ENCODE results near the gene MAP7.
"Not testable (repeated sequence)": the region's sequence is repeated elsewhere in the genome, so short reads cannot be mapped to it uniquely, and the experiment has no call there.

Gene MAP7

DNA sequence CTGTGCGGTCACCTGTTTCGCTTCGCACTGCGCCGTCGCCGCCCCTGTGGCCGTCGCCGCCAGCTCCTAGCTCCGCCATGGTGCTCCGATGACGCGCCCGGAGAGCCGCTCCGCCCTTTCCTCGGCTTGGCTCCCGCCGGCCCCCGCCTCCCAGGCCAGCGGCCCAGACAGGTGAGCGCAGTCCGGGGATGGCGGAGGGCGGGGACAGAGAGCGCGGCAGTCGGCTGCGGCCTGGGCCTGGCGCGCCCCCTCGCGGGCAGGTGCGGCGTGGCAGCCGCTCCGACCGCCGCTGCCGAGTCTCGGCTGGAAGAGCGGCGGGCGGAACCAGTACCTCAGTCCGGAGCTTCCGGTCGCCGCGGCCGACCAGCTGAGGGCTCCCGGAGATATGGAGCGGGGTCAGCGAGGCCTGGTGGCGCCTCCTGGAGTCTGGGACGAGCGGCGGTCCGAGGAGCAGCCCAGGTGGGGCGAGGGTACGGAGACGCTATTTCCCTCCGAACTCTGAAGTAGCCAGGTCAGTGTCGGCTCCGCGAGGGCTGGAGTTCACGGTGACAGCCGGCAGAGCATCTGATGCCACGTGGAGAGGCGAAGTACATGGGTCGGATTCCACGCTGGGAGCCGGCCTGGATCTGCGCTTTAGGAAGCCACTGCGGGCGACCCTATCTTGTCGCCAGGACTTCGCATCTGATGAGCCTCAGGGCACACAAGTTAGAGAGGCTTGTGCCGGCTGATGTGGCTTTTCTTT lies at the start of gene MAP7:
Gene MAP7, minus strand, starts transcription at position 93 of the 742 bp plus-strand sequence. Its CDS starts 14 bp downstream, at position 79.
- DNase-seq (ENCODE audit: low read depth) = no peak

DNA sequence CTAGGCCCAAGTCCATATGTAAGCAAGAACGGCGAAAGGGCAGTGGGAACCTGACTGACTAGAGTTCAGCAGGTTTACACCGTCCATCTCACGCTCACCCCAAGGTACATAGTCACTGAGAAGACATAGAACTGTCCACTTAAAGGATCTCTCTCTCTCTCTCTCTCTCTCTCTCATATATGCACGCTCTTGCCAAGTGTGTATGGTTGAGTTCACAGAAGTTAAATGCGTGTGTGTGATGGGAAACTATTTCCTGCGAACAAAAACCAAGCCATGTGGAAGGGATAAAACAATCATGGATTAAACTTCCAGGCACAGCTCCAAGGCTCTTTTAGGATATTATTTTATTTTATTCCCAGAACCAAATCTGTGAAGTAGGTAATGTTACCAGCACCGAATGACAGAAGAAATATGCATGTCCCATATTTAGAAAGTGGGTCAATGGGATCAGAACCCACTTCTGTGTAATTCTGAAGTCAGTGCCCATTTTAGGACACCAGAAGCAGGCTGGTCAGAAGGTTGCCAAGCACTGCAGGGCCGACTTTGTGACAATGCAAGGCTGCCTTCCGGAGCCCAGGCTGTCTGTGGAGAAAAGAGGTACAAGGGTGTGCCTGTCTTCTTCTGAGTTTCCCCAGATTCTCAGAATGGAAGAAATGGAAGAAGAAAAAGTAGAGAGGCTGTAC lies 49.2 kb upstream of the MAP7 start:
- peak; percentile 55 for DNase-seq (ENCODE audit: low read depth)

DNA sequence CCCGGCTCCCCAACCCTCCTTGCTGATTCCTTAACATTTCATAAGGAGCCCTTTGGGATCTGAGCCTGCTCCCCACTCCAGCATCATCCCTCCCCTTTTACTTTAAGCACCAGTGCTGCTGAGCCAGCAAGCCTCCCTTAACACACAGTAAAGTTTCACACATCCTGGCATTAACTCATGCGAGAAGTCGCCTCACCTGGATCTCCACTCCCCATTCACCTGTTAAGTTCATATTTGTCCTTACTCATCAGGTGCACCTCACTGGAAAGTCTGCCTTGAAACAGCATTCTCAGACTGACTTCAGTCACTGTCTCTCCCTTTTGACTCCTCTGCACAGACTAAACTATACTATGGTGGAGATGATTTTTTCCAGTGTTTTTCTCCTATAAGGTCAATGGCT lies 47.8 kb upstream of the MAP7 start:
- DNase-seq (ENCODE audit: low read depth) = no peak

DNA sequence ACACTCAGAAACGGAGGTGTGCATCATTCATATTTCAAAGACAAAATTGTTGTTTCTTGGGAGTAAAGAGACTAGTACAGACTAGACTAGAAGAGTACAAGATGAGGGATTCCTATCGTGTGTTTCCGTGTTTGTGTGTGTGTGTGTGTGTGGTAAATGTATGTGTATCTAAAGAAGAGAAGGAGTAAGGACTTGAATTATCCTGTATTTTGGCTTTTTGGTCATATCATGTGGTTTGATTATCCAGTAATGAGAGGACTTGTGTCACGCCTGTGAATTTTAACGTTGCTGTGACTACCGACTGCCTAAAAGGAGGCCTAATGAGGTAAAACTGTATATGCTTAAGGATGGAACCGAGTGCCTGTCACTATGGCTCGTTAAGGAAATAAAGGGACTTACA lies 44.4 kb upstream of the MAP7 start:
- DNase-seq (ENCODE audit: low read depth) = no peak

DNA sequence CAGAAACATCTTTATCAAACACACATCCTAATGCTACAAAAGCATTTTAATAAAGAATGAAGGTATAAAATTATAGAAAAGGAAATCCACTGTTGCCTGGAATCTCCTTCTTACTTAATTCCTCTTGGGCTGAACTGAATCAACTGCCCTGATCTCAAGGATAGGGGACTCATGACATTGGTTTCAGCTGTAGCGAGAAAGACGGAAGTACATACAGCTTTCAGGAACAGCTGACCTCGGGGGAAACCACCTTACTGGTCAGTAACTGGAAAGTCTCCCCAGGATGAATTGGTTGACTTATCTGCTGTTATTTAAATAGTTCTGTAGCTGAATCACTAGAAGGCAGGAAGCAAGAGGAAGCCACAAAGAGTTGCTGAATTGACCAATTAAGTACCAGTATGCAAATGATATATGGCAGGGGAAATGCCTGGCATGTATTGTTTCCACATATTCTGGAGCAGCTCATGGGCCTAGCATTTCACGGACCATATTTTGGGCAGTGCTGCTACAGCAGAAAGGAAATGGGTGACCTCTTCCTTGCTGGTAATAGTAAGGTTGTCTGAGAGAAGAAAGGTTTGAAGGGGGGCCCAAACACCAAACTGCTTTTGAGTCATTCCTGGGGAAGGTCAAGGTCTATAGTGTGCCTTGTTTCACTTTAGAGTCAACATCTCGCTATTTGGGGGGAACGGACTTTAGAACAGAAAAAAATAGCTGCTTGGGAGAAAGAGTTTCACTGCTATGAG lies 43.7 kb upstream of the MAP7 start:
- DNase-seq (ENCODE audit: low read depth) = peak; percentile 100

DNA sequence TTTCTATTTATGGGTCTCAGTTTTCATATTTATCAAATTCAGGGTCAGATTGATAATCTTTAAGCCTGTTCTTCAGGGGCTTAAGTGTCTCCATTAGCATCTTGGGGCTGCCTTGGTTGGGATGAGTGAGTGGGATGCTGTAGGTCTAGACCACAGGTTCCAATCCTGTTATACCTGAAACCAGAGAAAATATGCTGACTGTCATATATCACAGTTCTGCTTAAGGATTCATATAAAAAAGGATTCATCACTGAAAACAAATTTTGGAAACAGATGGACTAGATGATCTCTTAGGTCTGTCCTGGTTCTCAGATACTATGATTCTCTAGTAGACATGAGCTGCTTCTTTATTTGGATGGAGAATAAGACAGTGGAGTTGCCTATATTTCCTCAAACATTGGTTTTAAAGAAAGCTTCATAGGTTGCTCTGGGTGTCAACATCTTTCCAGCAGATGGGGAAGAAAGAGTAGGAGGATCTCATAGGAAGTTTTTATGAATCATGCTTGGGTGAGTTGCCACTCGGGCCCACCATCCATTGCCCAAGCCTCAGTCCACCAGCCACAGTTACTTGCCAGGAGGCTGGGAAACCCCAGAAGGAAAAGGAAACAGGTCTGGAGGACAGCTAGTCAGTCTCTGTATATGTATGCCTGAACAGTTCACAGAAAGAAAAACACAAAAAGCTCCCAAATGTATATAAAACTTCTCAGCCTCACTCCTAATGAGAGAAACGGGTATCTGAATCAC lies 42.9 kb upstream of the MAP7 start:
- DNase-seq (ENCODE audit: low read depth) = no peak

DNA sequence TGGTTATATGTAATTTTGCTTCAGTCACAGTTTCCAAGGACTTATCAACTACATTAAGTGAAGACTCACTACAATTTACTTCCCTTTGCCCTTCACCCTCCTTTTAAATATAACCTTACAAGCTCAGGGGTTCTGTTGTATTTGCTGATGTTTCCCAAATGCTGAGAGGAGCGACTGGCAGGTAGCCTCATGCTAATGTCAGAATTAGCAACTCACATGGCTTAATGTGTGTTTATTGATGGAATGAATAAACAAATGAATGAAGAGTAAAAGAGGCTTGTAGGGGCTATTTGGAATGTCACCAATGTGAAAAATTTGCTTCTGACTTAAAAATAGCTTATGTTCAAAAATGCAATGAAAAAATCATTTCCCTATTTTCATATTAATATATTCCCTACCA lies 41.4 kb upstream of the MAP7 start:
- no peak for DNase-seq (ENCODE audit: low read depth)

DNA sequence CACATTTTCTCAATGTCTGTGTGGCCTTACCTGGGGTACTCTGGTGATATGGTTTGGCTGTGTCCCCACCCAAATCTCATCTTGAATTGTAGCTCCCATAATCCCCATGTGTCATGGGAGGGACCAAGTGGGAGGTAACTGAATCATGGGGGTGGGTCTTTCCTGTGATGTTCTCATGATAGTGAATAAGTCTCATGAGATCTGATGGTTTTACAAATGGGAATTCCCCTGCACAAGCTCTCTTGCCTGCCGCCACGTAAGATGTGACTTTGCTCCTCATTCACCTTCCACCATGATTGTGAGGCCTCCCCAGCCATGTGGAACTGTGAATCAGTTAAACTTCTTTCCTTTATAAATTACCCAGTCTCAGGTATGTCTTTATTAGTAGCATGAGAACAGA lies 40.6 kb upstream of the MAP7 start:
- DNase-seq (ENCODE audit: low read depth) = not testable (repeated sequence)

DNA sequence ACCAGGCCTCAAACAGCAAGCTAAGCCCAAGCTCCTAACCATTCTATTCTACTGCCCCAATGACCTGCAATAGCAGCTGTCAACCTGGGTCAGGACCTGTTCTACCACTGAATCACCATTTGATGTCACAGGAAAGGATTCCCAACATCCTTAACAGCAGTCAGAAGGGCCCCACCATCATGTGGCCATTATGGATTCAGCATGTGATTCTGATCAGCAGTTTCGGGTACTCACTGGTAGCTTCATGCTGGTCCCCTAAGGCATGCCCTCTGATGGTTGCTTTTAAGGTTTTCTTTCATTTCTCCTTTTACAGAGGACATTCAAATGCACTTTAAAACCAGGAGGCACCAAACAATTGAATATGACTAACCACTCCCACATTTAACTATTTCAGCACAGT lies 37.3 kb upstream of the MAP7 start:
- DNase-seq (ENCODE audit: low read depth) = no peak

DNA sequence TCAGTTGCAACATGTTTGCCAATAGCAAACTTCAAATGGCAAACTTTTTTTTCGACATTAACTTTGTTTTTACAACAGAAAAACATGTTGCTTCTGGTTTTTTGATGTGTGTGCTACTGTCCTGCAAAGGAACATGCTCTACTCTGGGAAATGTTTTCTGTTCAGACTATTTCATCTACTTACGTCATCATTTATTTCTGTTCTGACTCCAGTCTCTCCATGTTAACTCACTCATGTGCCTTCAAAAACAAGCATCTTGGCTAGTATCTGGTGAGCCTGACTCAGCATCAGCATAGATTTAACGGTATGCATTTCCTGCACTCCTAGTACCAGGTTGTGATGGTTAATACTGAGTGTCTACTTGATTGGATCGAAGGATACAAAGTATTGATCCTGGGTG lies 36.1 kb upstream of the MAP7 start:
- DNase-seq (ENCODE audit: low read depth) = peak; percentile 84

DNA sequence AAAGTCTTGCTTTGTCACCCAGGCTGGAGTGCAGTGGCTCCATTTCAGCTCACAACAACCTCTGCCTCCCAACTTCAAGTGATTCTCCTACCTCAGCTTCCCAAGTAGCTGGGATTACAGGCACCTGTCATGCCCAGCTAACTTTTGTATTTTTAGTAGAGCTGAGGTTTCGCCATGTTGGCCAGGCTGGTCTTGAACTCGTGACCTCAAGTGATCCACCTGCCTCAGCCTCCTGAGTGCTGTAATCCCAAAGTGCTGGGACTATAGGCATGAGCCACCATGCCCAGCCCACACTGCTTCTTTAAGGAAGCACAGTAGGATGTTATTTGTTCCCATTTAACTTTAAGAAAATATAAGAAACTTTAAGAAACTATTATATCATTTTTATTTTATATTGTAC lies 35.3 kb upstream of the MAP7 start:
- not testable (repeated sequence) for DNase-seq (ENCODE audit: low read depth)

DNA sequence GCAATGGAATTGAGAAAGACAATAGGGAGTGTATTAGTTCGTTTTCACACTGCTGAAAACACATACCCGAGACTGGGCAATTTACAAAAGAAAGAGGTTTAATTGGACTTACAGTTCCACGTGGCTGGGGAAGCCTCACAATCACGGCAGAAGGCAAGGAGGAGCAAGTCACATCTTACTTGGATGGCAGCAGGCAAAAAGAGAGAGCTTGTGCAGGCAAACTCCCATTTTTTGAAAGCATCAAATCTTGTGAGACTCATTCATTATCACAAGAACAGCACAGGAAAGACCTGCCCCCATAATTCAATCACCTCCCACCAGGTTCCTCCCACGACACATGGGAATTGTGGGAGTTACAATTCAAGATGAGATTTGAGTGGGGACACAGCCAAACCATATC lies 34.1 kb upstream of the MAP7 start:
- not testable (repeated sequence) for DNase-seq (ENCODE audit: low read depth)

DNA sequence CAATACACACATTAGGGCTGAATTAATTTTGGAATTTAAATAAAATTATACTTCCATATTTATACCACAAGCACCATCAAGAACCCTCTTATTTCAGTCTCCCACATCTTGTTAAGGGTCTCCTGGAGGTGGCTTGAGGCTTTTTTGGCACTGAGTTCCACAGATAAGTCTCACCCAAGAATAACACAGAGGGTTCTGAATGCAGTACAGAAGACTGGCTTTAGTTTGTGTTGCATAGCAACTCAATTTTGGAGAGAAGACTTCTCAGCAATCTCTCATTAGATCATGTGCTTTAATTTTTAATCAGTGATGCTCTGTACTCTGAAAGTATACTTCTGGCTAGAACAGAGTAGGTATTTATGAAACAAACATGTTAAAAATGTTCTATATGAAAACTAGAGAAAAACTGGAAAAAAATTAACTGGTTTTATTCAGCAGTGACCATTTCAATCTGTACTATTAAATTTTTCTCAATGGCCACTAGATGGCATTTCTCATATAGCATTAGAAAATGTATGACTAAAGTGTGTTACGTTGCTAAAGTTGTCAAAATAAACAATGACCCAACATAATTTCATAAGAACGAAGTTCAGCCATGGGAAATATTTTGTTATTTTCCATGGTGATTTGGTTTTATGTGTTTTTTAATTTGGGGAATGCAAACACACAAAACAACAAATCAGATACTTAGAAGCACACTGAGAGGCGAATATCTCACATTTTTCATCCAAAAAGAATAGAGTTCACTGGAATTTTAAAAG lies 32.7 kb upstream of the MAP7 start:
- peak; percentile 89 for DNase-seq (ENCODE audit: low read depth)

DNA sequence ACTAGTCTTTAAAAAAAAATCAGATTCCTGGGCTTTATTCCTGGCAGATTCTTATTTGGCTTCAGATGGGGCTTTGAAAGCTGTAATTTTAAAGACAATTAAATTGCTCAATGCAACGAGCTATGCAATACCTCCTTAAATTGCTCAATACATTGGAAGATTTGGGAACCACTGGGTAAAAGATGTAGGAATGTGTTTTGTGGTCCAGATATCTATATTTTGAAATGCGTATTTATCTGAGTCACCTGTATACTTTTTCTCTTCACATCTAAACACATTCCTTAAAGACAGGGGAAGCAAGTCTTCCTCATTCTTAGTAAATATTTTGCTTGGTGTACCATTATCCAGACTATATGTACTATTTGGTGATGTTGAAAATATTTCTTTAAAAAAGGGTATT lies 29.6 kb upstream of the MAP7 start:
- DNase-seq (ENCODE audit: low read depth) = no peak

DNA sequence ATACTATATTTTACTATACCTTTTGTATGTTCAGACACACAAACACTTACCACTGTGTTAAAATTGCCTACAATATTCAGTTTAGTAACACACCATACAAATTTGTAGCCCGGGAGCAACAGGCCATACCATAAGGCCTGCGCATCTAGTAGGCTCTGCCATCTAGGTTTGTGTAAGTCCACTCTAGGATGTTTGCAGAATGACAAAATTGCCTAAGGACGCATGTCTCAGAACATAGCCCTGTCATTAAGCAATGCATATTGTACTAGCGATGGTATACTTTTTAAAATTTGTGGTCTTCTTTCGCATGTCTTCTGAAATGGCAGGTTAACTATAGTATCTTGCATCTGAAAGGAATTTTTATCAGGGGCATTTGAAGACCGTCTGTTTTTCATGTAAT lies 26.6 kb upstream of the MAP7 start:
- no peak for DNase-seq (ENCODE audit: low read depth)

DNA sequence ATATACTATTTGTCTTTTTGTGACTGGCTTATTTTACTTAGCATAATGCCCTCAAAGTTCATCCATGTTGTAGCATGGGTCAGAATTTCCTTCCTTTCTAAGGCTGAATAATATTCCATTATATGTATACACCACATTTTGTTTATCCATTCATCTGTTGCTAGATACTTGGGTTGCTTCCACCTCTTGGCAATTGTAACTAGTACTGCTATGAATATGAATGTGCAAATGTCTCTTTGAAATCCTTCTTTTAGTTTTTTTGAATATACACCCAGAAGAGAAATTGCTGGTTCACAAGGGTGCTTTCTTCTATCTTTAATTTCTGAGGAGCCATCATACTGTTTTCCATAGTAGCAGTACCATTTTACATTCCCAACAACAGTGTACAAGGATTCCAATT lies 21.3 kb upstream of the MAP7 start:
- DNase-seq (ENCODE audit: low read depth) = no peak

DNA sequence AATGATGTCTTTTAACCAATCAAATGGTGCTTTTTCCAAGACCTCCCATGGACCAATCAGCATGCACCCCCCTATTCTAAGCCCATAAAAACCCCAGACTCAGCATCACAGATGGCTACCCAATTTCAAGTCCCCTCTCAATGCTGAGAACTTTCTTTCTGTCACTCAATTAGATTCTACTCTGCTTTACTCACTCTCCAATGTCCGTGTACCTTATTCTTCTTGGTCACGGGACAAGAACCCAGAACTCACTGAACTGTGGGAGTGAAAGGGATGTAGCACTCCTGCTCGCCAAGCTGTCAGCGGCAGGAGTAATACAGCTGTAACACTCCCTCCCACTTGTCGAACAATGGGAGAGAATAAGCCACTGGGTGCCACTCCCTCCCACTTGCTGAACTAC lies 20.8 kb upstream of the MAP7 start:
- no peak for DNase-seq (ENCODE audit: low read depth)

DNA sequence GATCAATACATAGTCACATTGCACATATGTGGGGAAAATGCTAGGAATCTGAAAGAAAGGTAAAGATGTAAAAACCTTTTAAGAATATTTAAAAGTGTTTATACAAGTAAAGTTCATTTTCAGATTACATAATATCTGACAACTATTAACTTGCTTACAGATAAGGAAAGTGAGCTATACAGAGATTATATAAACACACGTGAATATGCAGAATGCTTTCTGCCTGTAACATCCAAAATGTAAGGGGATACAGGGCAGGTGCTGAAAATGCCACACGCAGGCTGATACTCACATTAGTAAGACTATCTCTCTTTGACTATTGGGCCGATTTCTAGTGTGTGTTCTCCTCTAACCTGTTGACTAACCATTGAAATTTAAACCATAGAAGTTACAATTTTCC lies 17.9 kb upstream of the MAP7 start:
- DNase-seq (ENCODE audit: low read depth) = no peak

DNA sequence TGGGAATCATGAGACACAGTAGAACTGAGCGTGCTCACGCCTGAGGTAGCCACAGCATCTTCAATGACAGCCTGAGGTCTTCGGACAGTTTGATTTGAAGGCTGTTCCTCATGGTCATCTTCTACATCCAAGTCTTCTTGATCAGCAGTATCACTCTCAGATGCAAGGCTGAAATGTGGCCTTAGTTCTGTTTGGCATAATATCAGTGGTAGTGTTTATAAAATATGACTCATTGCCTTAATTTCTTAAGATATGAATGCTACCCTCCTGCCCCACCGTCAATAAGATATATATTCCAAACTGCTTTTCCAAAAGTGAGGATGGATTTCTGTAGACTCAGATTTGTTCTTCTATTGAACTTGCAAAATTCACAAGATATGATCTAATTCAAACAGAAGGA lies 17.5 kb upstream of the MAP7 start:
- no peak for DNase-seq (ENCODE audit: low read depth)

DNA sequence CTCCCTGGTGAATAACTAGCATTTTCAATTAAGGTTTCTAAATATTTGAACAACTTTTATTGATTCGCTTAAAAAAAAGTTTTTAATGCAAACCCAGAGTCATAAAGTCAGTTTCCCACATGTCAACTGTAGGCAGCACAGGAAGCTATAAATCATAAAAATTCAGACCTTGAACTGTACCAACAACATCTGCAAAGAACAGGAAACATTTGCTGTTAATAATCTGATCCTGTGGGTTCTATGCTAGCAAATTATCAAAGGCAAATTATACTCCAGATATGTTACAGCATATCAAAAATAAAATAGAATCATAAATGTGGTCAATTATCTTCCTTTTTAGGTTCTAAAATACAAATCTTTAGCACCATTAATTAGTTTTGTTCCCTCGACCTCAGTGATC lies 16.6 kb upstream of the MAP7 start:
- DNase-seq (ENCODE audit: low read depth) = no peak

DNA sequence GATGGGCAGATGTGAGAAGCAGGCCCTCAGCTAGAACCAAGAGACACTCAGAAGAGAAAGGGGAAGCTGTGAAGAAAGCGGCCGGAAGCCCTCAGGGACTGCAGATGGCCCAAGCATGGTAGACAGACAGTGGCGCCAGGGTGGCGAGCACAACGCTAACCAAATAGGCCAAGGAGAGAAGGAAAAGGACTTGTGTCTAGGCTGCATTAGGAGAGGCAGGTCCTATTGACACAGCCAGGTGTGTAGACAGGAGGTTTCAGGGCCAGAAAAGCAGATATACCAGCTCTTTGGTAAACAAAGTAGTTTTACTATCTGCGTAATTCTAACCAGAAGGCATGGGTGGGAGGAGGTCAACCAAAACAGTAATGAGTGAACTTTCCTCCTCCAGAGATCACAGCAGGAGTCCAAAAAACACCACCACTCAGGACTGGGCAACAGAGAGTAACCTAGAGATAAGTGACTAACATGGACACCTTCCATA lies 15.8 kb upstream of the MAP7 start:
- DNase-seq (ENCODE audit: low read depth) = no peak

DNA sequence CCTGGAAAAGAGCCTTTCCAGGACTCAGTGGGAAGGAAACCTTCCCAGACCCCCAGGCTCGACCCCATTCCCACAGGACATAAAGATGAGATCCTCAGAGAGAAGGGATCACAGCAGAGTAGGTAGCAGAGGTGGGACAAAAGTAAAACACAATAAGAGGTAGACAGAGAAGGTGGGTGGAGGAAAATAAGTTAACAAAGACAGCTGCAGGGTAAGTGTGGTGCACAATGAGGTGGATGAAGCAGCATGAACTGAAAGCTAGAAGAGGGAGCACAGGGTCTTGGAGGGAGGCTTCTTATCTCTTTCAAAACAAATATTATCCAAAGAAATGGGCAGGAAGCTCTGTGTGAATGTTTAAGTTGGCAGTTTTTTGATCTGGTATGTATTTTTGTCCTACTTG lies 14.0 kb upstream of the MAP7 start:
- DNase-seq (ENCODE audit: low read depth) = no peak
